Activated naive CD4-positive, alpha-beta T cell treated with anti-CD3 and anti-CD28 coated beads for 36 hours (primary cell): Measurements from ENCODE around the gene MCM5. TPM values are rescaled to one million over a fixed set of nuclear protein-coding genes. Genes with fewer than 3 reads are reported as not detected.
"Not testable (repeated sequence)": the region's sequence is repeated elsewhere in the genome, so short reads cannot be mapped to it uniquely, and the experiment has no call there.

Experiments used
- CTCF ChIA-PET: fragments of 350-600 bp; sonication (Branson Sonifier 250); formaldehyde crosslinking; loops from one replicate; lab custom pipeline; 2021; ENCODE audit warnings: antibody characterized with exemption; lab: Charles Lee
- DNase-seq: peaks from one replicate; pipeline ENCODE4 v3.0.0-alpha.2; 2020
- H3K27ac Mint-ChIP-seq: one replicate; pipeline ENCODE4 v1.8.0; 2021; ENCODE audit warnings: mild to moderate bottlenecking, mixed read lengths
- H3K27me3 Mint-ChIP-seq: one replicate; pipeline ENCODE4 v1.8.0; 2021; ENCODE audit warnings: low read depth, mixed read lengths
- H3K36me3 Mint-ChIP-seq: one replicate; pipeline ENCODE4 v1.8.0; 2021; ENCODE audit warnings: low read depth, mixed read lengths
- H3K4me1 Mint-ChIP-seq: one replicate; pipeline ENCODE4 v1.8.0; 2021; ENCODE audit warnings: low read depth, mixed read lengths
- H3K4me3 Mint-ChIP-seq: one replicate; pipeline ENCODE4 v1.8.0; 2021; ENCODE audit warnings: mild to moderate bottlenecking, moderate library complexity, mixed read lengths
- H3K9me3 Mint-ChIP-seq: one replicate; pipeline ENCODE4 v1.8.0; 2021; ENCODE audit warnings: mixed read lengths
- intact Hi-C: fragments of 100-400 bp; cut with micrococcal nuclease; formaldehyde crosslinking; loops from one replicate; pipeline ENCODE4 v1.15.1; 2023
- total RNA-seq, 2 experiments: library from RNA; stranded (reverse); gene quantifications; one replicate each; pipeline ENCODE4 v1.2.3, GENCODE V29; 2021

Gene MCM5
- total RNA-seq, 2 experiments from 2014 or later, result 293 to 301 TPM

DNA sequence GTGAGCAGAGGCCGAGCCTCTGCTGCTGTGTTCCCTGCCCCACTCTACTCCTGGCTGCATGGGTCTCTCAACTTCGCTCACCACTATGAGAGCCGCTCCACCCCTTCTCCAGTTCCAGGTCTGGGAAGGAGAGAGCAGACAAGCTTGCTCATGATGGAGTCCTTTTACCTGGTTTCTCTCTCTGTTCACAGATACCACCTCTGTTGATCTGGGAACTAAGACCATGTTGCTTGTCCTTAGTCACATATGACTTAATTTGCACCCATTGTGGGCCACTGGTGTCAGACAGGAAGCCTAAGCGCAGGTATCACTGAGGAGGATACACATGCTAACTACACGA is 26.8 kb downstream of the MCM5 start:
- H3K4me3 Mint-ChIP-seq, result no peak overlapping the region
- intact Hi-C loops, result no loop called here
- H3K36me3 Mint-ChIP-seq, result peaks cover 42% of the 10 kb centered on the region
- H3K4me1 Mint-ChIP-seq, result no peaks in the 10 kb centered on the region
- DNase-seq, result no peak
- H3K9me3 Mint-ChIP-seq, result no peaks in the 10 kb centered on the region
- CTCF ChIA-PET, result interaction anchor here (0.7 to 1.0 kb wide), 2 partner anchors 18 to 157 kb away, joined by 4 read pairs; no protein-coding TSS in a partner anchor
- peak overlapping the region; percentile 51 for H3K27ac Mint-ChIP-seq
- H3K27me3 Mint-ChIP-seq, result no peaks in the 10 kb centered on the region

DNA sequence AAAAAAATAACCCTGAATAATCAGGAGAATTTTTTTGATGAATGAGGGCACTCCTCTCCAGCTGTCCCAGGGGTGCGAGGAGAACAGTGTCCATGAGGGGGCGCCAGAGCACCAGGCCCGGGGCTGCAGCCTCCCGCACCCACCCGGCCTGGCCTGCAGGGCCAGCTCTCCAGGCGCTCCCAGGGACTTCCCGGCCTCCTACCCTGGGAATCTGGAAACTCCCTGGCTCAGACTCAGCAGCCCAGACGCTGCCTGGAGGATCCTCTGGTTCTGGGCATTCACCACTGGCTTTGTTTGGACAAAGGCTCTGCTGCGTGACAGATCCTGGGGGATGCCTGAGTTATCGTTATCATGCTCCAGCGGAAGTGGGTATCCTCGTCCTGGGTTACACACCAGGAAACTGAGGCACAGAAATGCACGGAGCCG is 31.0 kb downstream of the MCM5 start:
- peaks cover 8% of the 10 kb centered on the region for H3K9me3 Mint-ChIP-seq
- CTCF ChIA-PET, result interaction anchor here (0.6 to 2.5 kb wide), 10 partner anchors 14 to 537 kb away, joined by 3 to 22 read pairs (median 3); no protein-coding TSS in a partner anchor
- H3K4me3 Mint-ChIP-seq, result no peak overlapping the region
- no peaks in the 10 kb centered on the region for H3K27me3 Mint-ChIP-seq
- H3K36me3 Mint-ChIP-seq, result peaks cover 39% of the 10 kb centered on the region
- intact Hi-C loops, result loop anchor here (5.0 kb wide), 1 partner anchor 151 kb away; no protein-coding TSS in a partner anchor
- H3K4me1 Mint-ChIP-seq, result no peaks in the 10 kb centered on the region
- DNase-seq, result peak; percentile 71
- H3K27ac Mint-ChIP-seq, result no peak overlapping the region

GRCh38 chr22:35431483-35432227 is 31.7 kb downstream of the MCM5 start:
- Mint-ChIP-seq H3K4me1 (no peaks in the 10 kb centered on the region), H3K9me3 (peaks cover 8% of the 10 kb centered on the region), H3K27me3 (no peaks in the 10 kb centered on the region), H3K4me3 (no peak overlapping the region), H3K36me3 (peaks cover 40% of the 10 kb centered on the region), H3K27ac (peak overlapping the region; percentile 41)
- intact Hi-C loops, result loop anchor here (5.0 kb wide), 1 partner anchor 151 kb away; no protein-coding TSS in a partner anchor
- DNase-seq, result no peak
- CTCF ChIA-PET, result interaction anchor here (1.6 to 2.5 kb wide), 2 partner anchors 22 to 152 kb away, joined by 5 to 22 read pairs; no protein-coding TSS in a partner anchor

GRCh38 chr22:35432228-35432905 is 32.4 kb downstream of the MCM5 start:
- intact Hi-C loops, result loop anchor here (5.0 kb wide), 1 partner anchor 150 kb away; no protein-coding TSS in a partner anchor
- CTCF ChIA-PET, result no interaction called here
- H3K27me3 Mint-ChIP-seq, result no peaks in the 10 kb centered on the region
- H3K9me3 Mint-ChIP-seq, result peaks cover 8% of the 10 kb centered on the region
- peak overlapping the region; percentile 41 for H3K27ac Mint-ChIP-seq
- no peaks in the 10 kb centered on the region for H3K4me1 Mint-ChIP-seq
- peaks cover 45% of the 10 kb centered on the region for H3K36me3 Mint-ChIP-seq
- no peak for DNase-seq
- H3K4me3 Mint-ChIP-seq, result no peak overlapping the region

DNA sequence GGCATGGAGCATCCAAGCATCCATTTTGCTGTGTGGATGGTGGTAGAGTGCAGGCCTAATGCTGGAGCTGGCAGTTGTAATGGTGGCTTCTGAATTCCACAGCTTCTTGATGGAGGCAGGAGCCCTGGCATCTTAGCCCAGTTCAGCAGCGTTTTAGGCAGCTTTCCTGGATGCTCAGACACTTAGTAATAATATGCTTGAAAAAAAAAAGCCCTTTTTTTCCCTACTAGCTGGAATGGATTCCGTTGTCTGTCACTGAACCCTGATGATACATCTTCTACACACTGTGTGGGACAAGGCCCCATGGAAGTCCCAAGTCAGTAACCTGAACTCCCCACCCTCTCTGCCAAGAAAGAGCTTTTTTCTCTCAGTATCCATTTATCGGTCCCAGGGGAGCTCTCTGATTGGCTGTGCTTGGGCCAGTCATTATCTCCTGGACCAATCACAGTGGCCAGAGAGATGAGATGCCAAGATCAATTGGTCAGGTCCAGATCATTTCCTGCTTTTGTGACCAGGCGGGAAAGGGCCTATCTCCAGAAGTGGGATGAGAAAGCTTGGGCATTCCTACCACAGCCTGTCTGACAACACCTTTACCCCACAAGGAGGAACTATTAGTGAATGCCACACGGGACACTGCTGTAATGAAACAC is 34.2 kb downstream of the MCM5 start:
- intact Hi-C loops, result loop anchor here (5.0 kb wide), 1 partner anchor 148 kb away; no protein-coding TSS in a partner anchor
- Mint-ChIP-seq H3K27ac (no peak overlapping the region), H3K27me3 (no peaks in the 10 kb centered on the region), H3K4me1 (no peaks in the 10 kb centered on the region), H3K9me3 (peaks cover 8% of the 10 kb centered on the region), H3K36me3 (peaks cover 60% of the 10 kb centered on the region), H3K4me3 (no peak overlapping the region)
- DNase-seq, result no peak
- CTCF ChIA-PET, result no interaction called here

DNA sequence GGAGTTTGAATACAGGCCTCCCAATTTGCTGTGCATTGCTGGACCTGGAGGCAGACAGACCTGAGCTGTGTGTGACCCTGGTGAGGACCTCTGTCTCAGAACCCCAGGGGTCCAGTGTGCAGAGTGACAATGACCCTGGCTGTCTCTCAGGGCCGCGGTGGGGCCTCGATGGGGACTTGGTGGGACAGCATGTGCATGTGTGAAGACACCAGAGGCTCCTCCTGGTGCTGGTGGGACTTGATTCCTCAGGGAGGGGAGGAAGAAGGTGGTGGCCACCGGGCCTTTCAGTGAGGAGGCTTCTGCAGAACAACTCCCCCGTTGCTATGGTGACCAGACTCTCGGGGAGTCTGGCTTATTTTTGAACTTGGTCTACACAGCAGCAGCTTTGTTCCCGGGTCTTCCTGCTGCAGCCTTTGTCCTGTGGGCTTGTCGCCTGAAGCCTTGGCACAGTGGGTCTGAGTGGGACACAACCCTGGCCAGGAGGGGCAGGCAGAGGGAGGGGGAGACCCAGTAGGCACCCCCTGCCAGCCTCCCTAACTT is 35.3 kb downstream of the MCM5 start:
- Mint-ChIP-seq H3K36me3 (peaks cover 61% of the 10 kb centered on the region), H3K9me3 (peaks cover 8% of the 10 kb centered on the region), H3K4me3 (no peak overlapping the region), H3K27ac (no peak overlapping the region), H3K27me3 (no peaks in the 10 kb centered on the region), H3K4me1 (no peaks in the 10 kb centered on the region)
- CTCF ChIA-PET, result no interaction called here
- intact Hi-C loops, result no loop called here
- DNase-seq, result no peak

DNA sequence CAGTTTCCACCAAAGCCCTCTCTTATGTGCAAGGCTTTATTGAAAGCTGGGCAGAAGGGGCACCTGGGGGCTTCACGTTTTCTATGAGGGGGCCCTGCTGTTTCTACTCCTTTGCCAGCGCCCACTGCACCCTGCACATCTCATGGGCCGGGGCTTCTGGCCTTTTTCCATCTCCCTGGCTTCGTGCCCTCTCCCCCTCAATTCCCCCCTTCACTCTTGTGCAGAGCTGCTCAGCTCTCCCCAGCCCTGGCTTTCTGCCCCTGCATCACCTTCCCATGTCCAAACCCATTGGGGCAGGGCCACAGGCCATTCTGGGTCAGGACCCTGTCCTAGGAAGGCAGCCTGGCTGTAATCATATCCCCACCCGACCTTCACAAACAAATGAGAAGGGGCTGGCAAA is 36.5 kb downstream of the MCM5 start:
- Mint-ChIP-seq H3K27ac (no peak overlapping the region), H3K4me3 (no peak overlapping the region), H3K36me3 (peaks cover 57% of the 10 kb centered on the region), H3K27me3 (no peaks in the 10 kb centered on the region), H3K4me1 (no peaks in the 10 kb centered on the region), H3K9me3 (peaks cover 8% of the 10 kb centered on the region)
- CTCF ChIA-PET, result no interaction called here
- intact Hi-C loops, result no loop called here
- no peak for DNase-seq

- Mint-ChIP-seq H3K27me3 (no peaks in the 10 kb centered on the region), H3K36me3 (peaks cover 51% of the 10 kb centered on the region), H3K27ac (no peak overlapping the region), H3K4me1 (no peaks in the 10 kb centered on the region), H3K9me3 (peaks cover 6% of the 10 kb centered on the region), H3K4me3 (no peak overlapping the region)
- CTCF ChIA-PET, result no interaction called here
- intact Hi-C loops, result no loop called here
- DNase-seq, result no peak
Observed at GRCh38 chr22:35437049-35437448, 37.1 kb downstream of the MCM5 start.

DNA sequence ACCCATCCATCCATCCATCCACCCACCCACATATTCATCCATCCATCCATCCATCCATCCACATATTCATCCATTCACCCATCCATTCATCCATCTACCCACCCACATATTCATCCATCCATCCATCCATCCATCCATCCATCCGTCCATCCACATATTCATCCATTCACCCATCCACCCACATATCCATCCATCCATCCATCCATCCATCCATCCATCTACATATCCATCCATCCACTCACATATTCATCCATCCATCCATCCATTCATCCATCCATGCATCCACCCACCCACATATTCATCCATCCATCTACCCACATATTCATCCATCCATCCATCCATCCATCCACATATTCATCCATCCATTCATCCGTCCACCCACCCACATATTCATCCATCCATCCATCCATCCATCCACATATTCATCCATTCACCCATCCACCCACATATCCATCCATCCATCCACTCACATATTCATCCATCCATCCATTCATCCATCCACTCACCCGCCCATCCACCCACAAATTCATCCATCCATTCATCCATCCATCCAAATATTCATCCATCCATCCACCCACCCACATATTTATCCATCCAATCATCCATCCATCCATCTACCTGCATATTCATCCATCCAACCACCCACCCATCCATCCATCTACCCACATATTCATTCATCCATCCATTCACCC is 38.9 kb downstream of the MCM5 start:
- intact Hi-C loops, CTCF ChIA-PET: not testable (repeated sequence)
- H3K36me3 Mint-ChIP-seq, result peaks cover 38% of the 10 kb centered on the region

GRCh38 chr22:35439365-35439717 is 39.4 kb downstream of the MCM5 start:
- Mint-ChIP-seq H3K9me3 (no peaks in the 10 kb centered on the region), H3K27me3 (no peaks in the 10 kb centered on the region), H3K4me1 (peaks cover 2% of the 10 kb centered on the region), H3K27ac (no peak overlapping the region), H3K36me3 (peaks cover 35% of the 10 kb centered on the region), H3K4me3 (no peak overlapping the region)
- CTCF ChIA-PET, result no interaction called here
- intact Hi-C loops, result no loop called here
- DNase-seq, result no peak

More for the DNA sequence above, 38.9 kb downstream of the MCM5 start:
- not testable (repeated sequence) for H3K27ac Mint-ChIP-seq, H3K27me3 Mint-ChIP-seq, H3K9me3 Mint-ChIP-seq, DNase-seq, H3K4me3 Mint-ChIP-seq, H3K4me1 Mint-ChIP-seq

GRCh38 chr22:35440129-35440528 is 40.2 kb downstream of the MCM5 start:
- H3K4me1 Mint-ChIP-seq, result peaks cover 2% of the 10 kb centered on the region
- intact Hi-C loops, result no loop called here
- H3K36me3 Mint-ChIP-seq, result peaks cover 32% of the 10 kb centered on the region
- no peak for DNase-seq
- no peak overlapping the region for H3K27ac Mint-ChIP-seq
- CTCF ChIA-PET, result no interaction called here
- H3K9me3 Mint-ChIP-seq, result no peaks in the 10 kb centered on the region
- no peaks in the 10 kb centered on the region for H3K27me3 Mint-ChIP-seq
- no peak overlapping the region for H3K4me3 Mint-ChIP-seq
